Psoas muscle (tissue), 8 donors: Measurements from ENCODE around the gene NAV2. TPM values are rescaled to one million over a fixed set of nuclear protein-coding genes. Genes with fewer than 3 reads are reported as not detected.

Source experiments
- ATAC-seq, 4 donors: fragments of 200-7000 bp; cut with Tn5 transposase; one replicate each; pipeline ENCODE4 v1.9.1; 2020; ENCODE audit warnings: moderate library complexity in 3 of 4, mild to moderate bottlenecking in 2 of 4
- DNase-seq, 2 donors: peaks; one replicate each; pipeline ENCODE4 v3.0.0-alpha.2; 2020
- H3K27ac ChIP-seq: fragments of 200-600 bp; one replicate; pipeline ENCODE4 v1.8.0; 2022
- H3K27me3 ChIP-seq, 3 donors: fragments of 200-600 bp in 1 of 3; one replicate each; pipeline versions ENCODE4 v1.6.1 to v1.8.0; 2013 to 2022; ENCODE audit warnings: low read length in 2 of 3, mild to moderate bottlenecking in 2 of 3, moderate library complexity in 1 of 3; ENCODE audit not compliant: insufficient read depth in 3 of 3
- H3K36me3 ChIP-seq, 2 donors: fragments of 200-600 bp in 1 of 2; one replicate each; pipeline versions ENCODE4 v1.6.1 to v1.8.0; 2013 to 2022; ENCODE audit warnings: low read depth in 1 of 2, mild to moderate bottlenecking in 1 of 2, moderate library complexity in 1 of 2; ENCODE audit not compliant: insufficient read depth in 1 of 2
- H3K4me1 ChIP-seq: fragments of 200-600 bp; one replicate; pipeline ENCODE4 v1.8.0; 2022
- H3K4me3 ChIP-seq: fragments of 200-600 bp; one replicate; pipeline ENCODE4 v1.8.0; 2022; ENCODE audit warnings: mild to moderate bottlenecking
- H3K9me3 ChIP-seq: fragments of 200-600 bp; one replicate; pipeline ENCODE4 v1.8.0; 2022
- CTCF ChIP-seq: fragments of 200-600 bp; IDR thresholded peaks from one replicate; pipeline ENCODE4 v1.8.0; 2022; ENCODE audit warnings: antibody characterized with exemption
- WGBS, 3 donors: extraction: QIAGEN DNeasy Blood & Tissue Kit; methylation state at CpG; one replicate each; pipeline versions ENCODE4 v1.1.6 to v1.1.7; 2013; 5-methylcytosine and 5-hydroxymethylcytosine counted together
- intact Hi-C, 2 donors: fragments of 100-400 bp; cut with DNase I; formaldehyde crosslinking; loops; one replicate each; pipeline versions ENCODE4 v1.11.0 to v1.14.2; 2022
- polyA plus RNA-seq, 3 donors: library from polyadenylated mRNA; stranded (reverse); fragments of 200-250 nt; gene quantifications; one replicate each; pipeline ENCODE4 v1.2.3, GENCODE V29; 2013
- total RNA-seq, 4 donors: library from RNA; stranded (reverse); fragmentation: NEBNext Ultra II Directional in 2 of 4; extraction: Animal tissue kit (Norgen Biotek cat#: 25700) in 2 of 4; gene quantifications; one replicate each; pipeline versions ENCODE4 v1.2.1 to v1.2.4, GENCODE V29; 2021 to 2023
- donor health status: healthy with polysubstance abuse.
- donor health status: DM: no; HTN: no; CAD: no; lungs with moderate emphysema.
- donor health status: Bipolar disorder and iron deficiency.
- donor health status: healthy.
- donor health status: DM: yes; HTN: yes; CAD: no.
- donor health status: DM: no; HTN: no; CAD: no.
- donor health status: DM: no; HTN: no; CAD: no.
- donor health status: DM: yes; HTN: yes; CAD: no.

NAV2 gene
- total and polyA plus RNA-seq, 7 donors, result 0.68 to 21.8 (median 2.9) TPM

GRCh38 chr11:20022363-20023081 lies 309.9 kb downstream of the NAV2 start:
- Histone ChIP-seq H3K4me1 (peaks cover 17% of the 10 kb centered on the region), H3K27me3 (no peaks in the 10 kb centered on the region), H3K4me3 (no peak overlapping the region), H3K36me3 (no peaks in the 10 kb centered on the region), H3K27ac (no peak overlapping the region), H3K9me3 (no peaks in the 10 kb centered on the region)
- ATAC-seq (peak; percentile 78 to 87 (median 80)), DNase-seq (no peak)
- TF ChIP-seq CTCF, result no peak
- 33 to 41% (median 38%) methylated on average over 10 of the region's 10 CpGs for WGBS, 3 donors
- intact Hi-C loops, result no loop called here

GRCh38 chr11:20023082-20023426 lies 310.4 kb downstream of the NAV2 start:
- H3K9me3 ChIP-seq, result no peaks in the 10 kb centered on the region
- DNase-seq, result no peak
- H3K27ac ChIP-seq, result no peak overlapping the region
- 51 to 53% (median 52%) methylated on average over 6 of the region's 6 CpGs for WGBS, 3 donors
- no peak for TF ChIP-seq CTCF
- H3K4me1 ChIP-seq, result peaks cover 18% of the 10 kb centered on the region
- intact Hi-C loops, result no loop called here
- H3K4me3 ChIP-seq, result no peak overlapping the region
- no peaks in the 10 kb centered on the region for H3K36me3 ChIP-seq
- peak in 2 of 4 donors; percentile 23 to 43 for ATAC-seq
- H3K27me3 ChIP-seq, result no peaks in the 10 kb centered on the region

GRCh38 chr11:20024172-20024935 lies 311.7 kb downstream of the NAV2 start:
- ATAC-seq (no peak), DNase-seq (no peak)
- intact Hi-C loops, result no loop called here
- TF ChIP-seq CTCF, result no peak
- Histone ChIP-seq H3K36me3 (no peaks in the 10 kb centered on the region), H3K27me3 (no peaks in the 10 kb centered on the region), H3K4me1 (peaks cover 22% of the 10 kb centered on the region), H3K9me3 (no peaks in the 10 kb centered on the region), H3K4me3 (no peak overlapping the region), H3K27ac (no peak overlapping the region)
- WGBS, 3 donors, result 94 to 97% (median 96%) methylated on average over 6 of the region's 6 CpGs

GRCh38 chr11:20025332-20025840 lies 312.7 kb downstream of the NAV2 start:
- DNase-seq, result no peak
- WGBS, 3 donors, result 69 to 77% (median 73%) methylated on average over 8 of the region's 8 CpGs
- no peak for ATAC-seq
- intact Hi-C loops, result no loop called here
- no peak overlapping the region for H3K4me3 ChIP-seq
- TF ChIP-seq CTCF, result no peak
- H3K4me1 ChIP-seq, result peaks cover 22% of the 10 kb centered on the region
- H3K27me3 ChIP-seq, result no peaks in the 10 kb centered on the region
- H3K27ac ChIP-seq, result no peak overlapping the region
- no peaks in the 10 kb centered on the region for H3K9me3 ChIP-seq
- H3K36me3 ChIP-seq, result no peaks in the 10 kb centered on the region
